SU-DHL-6 (cell line): ENCODE measurements around the gene MICAL2.

ENCODE experiments used
- CTCF ChIP-seq: fragments of 200-600 bp; sonication (generic); IDR thresholded peaks from one replicate; pipeline ENCODE4 v1.5.1; 2017; ENCODE audit warnings: antibody characterized with exemption, mild to moderate bottlenecking, low read length, moderate library complexity; ENCODE audit not compliant: insufficient read depth, poor library complexity, severe bottlenecking
- EZH2phosphoT487 ChIP-seq: fragments of 200-600 bp; sonication (generic), shearing (Covaris generic); conservative IDR thresholded peaks from 2 replicates; pipeline ENCODE4 v1.6.1; 2018; ENCODE audit warnings: mild to moderate bottlenecking, antibody characterized with exemption, low read length, moderate library complexity, mixed read lengths

DNA sequence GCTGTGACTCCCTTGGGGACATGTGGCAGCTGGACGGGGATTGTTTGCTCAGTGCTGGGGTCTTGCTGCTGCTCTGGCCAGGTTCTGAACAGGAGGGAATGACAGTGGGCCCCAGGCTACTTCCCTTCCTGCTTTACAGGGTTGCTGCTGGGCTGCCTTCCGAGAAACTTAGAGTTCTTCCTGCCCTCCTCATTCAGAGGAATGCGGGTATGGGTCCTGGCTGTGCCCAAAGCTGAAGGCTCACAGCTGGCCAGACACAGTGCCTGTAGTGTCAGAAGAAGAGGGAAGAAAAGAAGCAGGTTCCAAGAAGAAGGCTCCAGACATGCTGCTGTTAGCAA, 158.7 kb downstream of the MICAL2 start:
- TF ChIP-seq CTCF: no peak
- no peak for TF ChIP-seq EZH2phosphoT487
